IMR-90 (cell line): ENCODE measurements around the gene SLC66A2. TPM values are rescaled to one million over a fixed set of nuclear protein-coding genes. Genes with fewer than 3 reads are reported as not detected.
"Not testable (repeated sequence)": the region's sequence is repeated elsewhere in the genome, so short reads cannot be mapped to it uniquely, and the experiment has no call there.

ENCODE experiments used
- ATAC-seq: fragments of 200-7000 bp; cut with Tn5 transposase; 2 replicates; pipeline ENCODE4 v1.9.1; 2020; ENCODE audit warnings: low read depth, mild to moderate bottlenecking, moderate library complexity
- BruUV-seq: library from RNA; stranded (reverse); fragments of 400-500 nt; replicated peaks from 2 replicates; lab custom pipeline; 2021; lab: Mats Ljungman, UMichigan
- CTCF ChIA-PET: fragments of 300-600 bp; formaldehyde crosslinking; extraction: SDS; loops from one replicate; lab custom pipeline; 2021; ENCODE audit warnings: antibody characterized with exemption; lab: Yijun Ruan, JAX
- POLR2A ChIA-PET: fragments of 300-600 bp; sonication (Branson Sonifier 250); formaldehyde crosslinking; loops from one replicate; lab custom pipeline; 2022; ENCODE audit warnings: antibody characterized with exemption; ENCODE audit not compliant: unreplicated experiment; lab: Charles Lee
- DNase-seq: peaks from one replicate; pipeline ENCODE4 v3.0.0; 2013
- H2AFZ ChIP-seq: replicated peaks from 2 replicates; pipeline ENCODE3; 2013; ENCODE audit warnings: low read length, mild to moderate bottlenecking; ENCODE audit not compliant: poor library complexity
- H2AK5ac ChIP-seq: 2 replicates; pipeline ENCODE4 v1.6.1; 2013; ENCODE audit warnings: low read depth, low read length, inconsistent platforms
- H2AK9ac ChIP-seq: replicated peaks from 2 replicates; pipeline ENCODE3; 2013; ENCODE audit warnings: mild to moderate bottlenecking, low read depth, low read length, moderate library complexity; ENCODE audit not compliant: poor library complexity
- H2BK120ac ChIP-seq: 2 replicates; pipeline ENCODE4 v1.6.1; 2013; ENCODE audit warnings: low read depth, low read length, inconsistent platforms
- H2BK15ac ChIP-seq: 3 replicates; pipeline ENCODE4 v1.6.1; 2013; ENCODE audit warnings: low read depth, low read length, inconsistent platforms
- H2BK20ac ChIP-seq: 2 replicates; pipeline ENCODE4 v1.6.1; 2013; ENCODE audit warnings: low read depth, mild to moderate bottlenecking, inconsistent platforms, low read length, moderate library complexity
- H2BK5ac ChIP-seq: 2 replicates; pipeline ENCODE4 v1.6.1; 2013; ENCODE audit warnings: mild to moderate bottlenecking, low read depth, low read length, inconsistent platforms; ENCODE audit not compliant: poor library complexity, severe bottlenecking
- H3K14ac ChIP-seq: replicated peaks from 2 replicates; pipeline ENCODE4 v1.6.1; 2013; ENCODE audit warnings: low read depth, low read length, inconsistent platforms
- H3K18ac ChIP-seq: 2 replicates; pipeline ENCODE4 v1.6.1; 2013; ENCODE audit warnings: low read depth, low read length, control low read depth
- H3K23ac ChIP-seq: 2 replicates; pipeline ENCODE4 v1.6.1; 2013; ENCODE audit warnings: low read depth, low read length, inconsistent platforms
- H3K27ac ChIP-seq: 2 replicates; pipeline ENCODE4 v1.5.1; 2013; ENCODE audit warnings: mild to moderate bottlenecking, control low read depth, low read length; ENCODE audit not compliant: insufficient read depth
- H3K27me3 ChIP-seq: 2 replicates; pipeline ENCODE4 v1.6.1; 2013; ENCODE audit warnings: low read length; ENCODE audit not compliant: control insufficient read depth, insufficient read depth
- H3K36me3 ChIP-seq: 2 replicates; pipeline ENCODE4 v1.6.1; 2013; ENCODE audit warnings: low read length, mixed read lengths; ENCODE audit not compliant: control insufficient read depth, insufficient read depth
- H3K4ac ChIP-seq: 2 replicates; pipeline ENCODE4 v1.6.1; 2013; ENCODE audit warnings: low read depth, low read length, inconsistent platforms
- H3K4me1 ChIP-seq: 2 replicates; pipeline ENCODE4 v1.6.1; 2013; ENCODE audit warnings: low read length, mixed read lengths; ENCODE audit not compliant: control insufficient read depth, insufficient read depth
- H3K4me2 ChIP-seq: 2 replicates; pipeline ENCODE4 v1.6.1; 2013; ENCODE audit warnings: low read depth, mild to moderate bottlenecking, control low read depth, low read length, moderate library complexity
- H3K4me3 ChIP-seq: 2 replicates; pipeline ENCODE4 v1.5.1; 2013; ENCODE audit warnings: low read depth, mild to moderate bottlenecking, control low read depth, low read length, moderate library complexity; ENCODE audit not compliant: insufficient read depth
- H3K56ac ChIP-seq: 2 replicates; pipeline ENCODE4 v1.6.1; 2013; ENCODE audit warnings: low read length, inconsistent platforms; ENCODE audit not compliant: insufficient read depth; ENCODE audit errors: extremely low read depth
- H3K79me1 ChIP-seq, 2 experiments: 2 replicates each; pipeline ENCODE4 v1.6.1; 2013; ENCODE audit warnings: low read length in 2 of 2, inconsistent platforms in 1 of 2, low read depth in 1 of 2
- H3K9ac ChIP-seq: 2 replicates; pipeline ENCODE4 v1.6.1; 2013; ENCODE audit warnings: low read depth, low read length, control low read depth
- H3K9me1 ChIP-seq: 2 replicates; pipeline ENCODE4 v1.6.1; 2013; ENCODE audit warnings: low read length, inconsistent platforms; ENCODE audit not compliant: insufficient read depth
- H3K9me3 ChIP-seq: 2 replicates; pipeline ENCODE4 v1.6.1; 2013; ENCODE audit warnings: low read length; ENCODE audit not compliant: control insufficient read depth, insufficient read depth
- H4K20me1 ChIP-seq: 2 replicates; pipeline ENCODE4 v1.6.1; 2013; ENCODE audit warnings: low read length, inconsistent platforms; ENCODE audit not compliant: insufficient read depth
- H4K5ac ChIP-seq: 2 replicates; pipeline ENCODE4 v1.6.1; 2013; ENCODE audit warnings: mild to moderate bottlenecking, low read depth, low read length, control low read depth
- H4K8ac ChIP-seq, 2 experiments: 2 replicates each; pipeline ENCODE4 v1.6.1; 2013; ENCODE audit warnings: low read depth in 2 of 2, low read length in 2 of 2, control low read depth in 1 of 2, inconsistent platforms in 1 of 2
- H4K91ac ChIP-seq: 2 replicates; pipeline ENCODE4 v1.6.1; 2013; ENCODE audit warnings: low read depth, low read length, inconsistent platforms; ENCODE audit not compliant: insufficient read depth
- WGBS, 2 experiments: methylation state at CpG; one replicate each; pipeline versions ENCODE4 v1.1.5 to v1.1.7; 2013; ENCODE audit warnings: missing lambda C conversion rate in 2 of 2; ENCODE audit not compliant: insufficient read length in 1 of 2; ENCODE audit errors: extremely low coverage in 2 of 2; 5-methylcytosine and 5-hydroxymethylcytosine counted together
- dilution Hi-C: fragments of 300-500 bp; cut with HindIII; formaldehyde crosslinking; loops from one replicate; pipeline ENCODE4 v1.14.3; 2018; ENCODE audit warnings: low sequenced_read_pairs; ENCODE audit not compliant: unreplicated experiment
- in situ Hi-C: fragments of 300-500 bp; cut with MboI; formaldehyde crosslinking; loops from 3 replicates; pipeline ENCODE4 v1.14.3; 2019; ENCODE audit warnings: low sequenced_read_pairs, inconsistent platforms, mixed read lengths
- intact Hi-C: fragments of 100-400 bp; cut with micrococcal nuclease; formaldehyde crosslinking; loops from 2 replicates; pipeline ENCODE4 v1.10.0; 2022
- polyA plus RNA-seq, 3 experiments: library from polyadenylated mRNA; depleted of rRNA; stranded (reverse); fragments of >200 nt; gene quantifications; 2 replicates each; pipeline ENCODE4 v1.2.3, GENCODE V29; 2012; ENCODE audit warnings: low replicate concordance in 1 of 3
- total RNA-seq: library from RNA; depleted of rRNA; stranded (reverse); fragments of >200 nt; gene quantifications from 2 replicates; pipeline ENCODE4 v1.2.3, GENCODE V29; 2012

Gene SLC66A2
- total and polyA plus RNA-seq, 2 of the 4 experiments (the other 2 are of a cell fraction), result 17.6 to 23.5 TPM

GRCh38 chr18:79864955-79865354 lies 86.5 kb downstream of the SLC66A2 start:
- H4K8ac ChIP-seq, H3K4me1 ChIP-seq, H3K9me1 ChIP-seq, H3K4me2 ChIP-seq, H3K56ac ChIP-seq, H3K18ac ChIP-seq, DNase-seq, H3K4me3 ChIP-seq, POLR2A ChIA-PET, H2AK5ac ChIP-seq, H3K36me3 ChIP-seq, intact Hi-C loops, H3K79me1 ChIP-seq, H2BK120ac ChIP-seq, CTCF ChIA-PET, H3K4ac ChIP-seq, H4K91ac ChIP-seq, H2AK9ac ChIP-seq, ATAC-seq, H4K20me1 ChIP-seq, H3K27ac ChIP-seq, H3K23ac ChIP-seq, BruUV-seq, H2BK20ac ChIP-seq, dilution Hi-C loops, H2BK15ac ChIP-seq, H3K14ac ChIP-seq, H3K27me3 ChIP-seq, H2AFZ ChIP-seq, in situ Hi-C loops, H2BK5ac ChIP-seq, H3K9ac ChIP-seq, H4K5ac ChIP-seq: not testable (repeated sequence)
- 89% methylated on average over 3 of the region's 4 CpGs; no CpG with 5 or more reads in 1 of the 2 experiments for WGBS, 2 experiments
- H3K9me3 ChIP-seq, result peaks cover 13% of the 10 kb centered on the region
